ENCODE results near the gene TOLLIP.
A peak's percentile ranks its signal among the peaks of the same experiment; 100 is the strongest.

GRCh38 chr11:1293619-1294015 lies 15.8 kb downstream of the TOLLIP start:
- no peak for TF ChIP-seq REST (IDR thresholded peaks at IDR 0.05)
- no peak for TF ChIP-seq RARB (CRISPR knock-in tag; IDR thresholded peaks at IDR 0.05)
- TF ChIP-seq JUN (IDR thresholded peaks at IDR 0.05): no peak
- no peak for TF ChIP-seq POLR2AphosphoS2 (conservative IDR thresholded peaks at IDR 0.05; ENCODE audit: low read length)
- TF ChIP-seq, protein P1, sequence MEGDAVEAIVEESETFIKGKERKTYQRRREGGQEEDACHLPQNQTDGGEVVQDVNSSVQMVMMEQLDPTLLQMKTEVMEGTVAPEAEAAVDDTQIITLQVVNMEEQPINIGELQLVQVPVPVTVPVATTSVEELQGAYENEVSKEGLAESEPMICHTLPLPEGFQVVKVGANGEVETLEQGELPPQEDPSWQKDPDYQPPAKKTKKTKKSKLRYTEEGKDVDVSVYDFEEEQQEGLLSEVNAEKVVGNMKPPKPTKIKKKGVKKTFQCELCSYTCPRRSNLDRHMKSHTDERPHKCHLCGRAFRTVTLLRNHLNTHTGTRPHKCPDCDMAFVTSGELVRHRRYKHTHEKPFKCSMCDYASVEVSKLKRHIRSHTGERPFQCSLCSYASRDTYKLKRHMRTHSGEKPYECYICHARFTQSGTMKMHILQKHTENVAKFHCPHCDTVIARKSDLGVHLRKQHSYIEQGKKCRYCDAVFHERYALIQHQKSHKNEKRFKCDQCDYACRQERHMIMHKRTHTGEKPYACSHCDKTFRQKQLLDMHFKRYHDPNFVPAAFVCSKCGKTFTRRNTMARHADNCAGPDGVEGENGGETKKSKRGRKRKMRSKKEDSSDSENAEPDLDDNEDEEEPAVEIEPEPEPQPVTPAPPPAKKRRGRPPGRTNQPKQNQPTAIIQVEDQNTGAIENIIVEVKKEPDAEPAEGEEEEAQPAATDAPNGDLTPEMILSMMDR (IDR thresholded peaks at IDR 0.05): peak; percentile 36
- no peak for TF ChIP-seq EP300 (IDR thresholded peaks at IDR 0.05)
- no peak for TF ChIP-seq POLR2A (IDR thresholded peaks at IDR 0.05; ENCODE audit: low read length)
- TF ChIP-seq RNF2 (IDR thresholded peaks at IDR 0.05; ENCODE audit: borderline replicate concordance, low read depth): no peak
- TF ChIP-seq USF2 (IDR thresholded peaks at IDR 0.05): no peak
- TF ChIP-seq CEBPB (IDR thresholded peaks at IDR 0.05): no peak
- no peak for TF ChIP-seq MAFK (IDR thresholded peaks at IDR 0.05; ENCODE audit: partially characterized antibody)
- TF ChIP-seq, protein P2, sequence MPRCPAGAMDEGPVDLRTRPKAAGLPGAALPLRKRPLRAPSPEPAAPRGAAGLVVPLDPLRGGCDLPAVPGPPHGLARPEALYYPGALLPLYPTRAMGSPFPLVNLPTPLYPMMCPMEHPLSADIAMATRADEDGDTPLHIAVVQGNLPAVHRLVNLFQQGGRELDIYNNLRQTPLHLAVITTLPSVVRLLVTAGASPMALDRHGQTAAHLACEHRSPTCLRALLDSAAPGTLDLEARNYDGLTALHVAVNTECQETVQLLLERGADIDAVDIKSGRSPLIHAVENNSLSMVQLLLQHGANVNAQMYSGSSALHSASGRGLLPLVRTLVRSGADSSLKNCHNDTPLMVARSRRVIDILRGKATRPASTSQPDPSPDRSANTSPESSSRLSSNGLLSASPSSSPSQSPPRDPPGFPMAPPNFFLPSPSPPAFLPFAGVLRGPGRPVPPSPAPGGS (IDR thresholded peaks at IDR 0.05): no peak

Measured in A549 (cell line).